Activated naive CD4-positive, alpha-beta T cell treated with anti-CD3 and anti-CD28 coated beads, Interleukin-2, amount 50 U/mL, for 24 hours (primary cell): ENCODE results near the gene U2SURP.
A peak's percentile ranks its signal among the peaks of the same experiment; 100 is the strongest.
"Not testable (repeated sequence)": the region's sequence is repeated elsewhere in the genome, so short reads cannot be mapped to it uniquely, and the experiment has no call there.

Source experiments
- H3K27ac Mint-ChIP-seq: one replicate; pipeline ENCODE4 v1.8.0; 2021; ENCODE audit warnings: mild to moderate bottlenecking, mixed read lengths
- H3K27me3 Mint-ChIP-seq: one replicate; pipeline ENCODE4 v1.8.0; 2021; ENCODE audit warnings: mixed read lengths
- H3K36me3 Mint-ChIP-seq: one replicate; pipeline ENCODE4 v1.8.0; 2021; ENCODE audit warnings: mixed read lengths
- H3K4me1 Mint-ChIP-seq: one replicate; pipeline ENCODE4 v1.8.0; 2021; ENCODE audit warnings: mixed read lengths
- H3K4me3 Mint-ChIP-seq: one replicate; pipeline ENCODE4 v1.8.0; 2021; ENCODE audit warnings: mild to moderate bottlenecking, mixed read lengths
- H3K9me3 Mint-ChIP-seq: one replicate; pipeline ENCODE4 v1.8.0; 2021; ENCODE audit warnings: mixed read lengths

Gene U2SURP

GRCh38 chr3:143068059-143068458 lies 66.7 kb downstream of the U2SURP start:
- Mint-ChIP-seq H3K9me3 (no peaks in the 10 kb centered on the region), H3K36me3 (no peaks in the 10 kb centered on the region), H3K27me3 (no peaks in the 10 kb centered on the region), H3K27ac (no peak overlapping the region), H3K4me3 (no peak overlapping the region), H3K4me1 (no peaks in the 10 kb centered on the region)

- Mint-ChIP-seq H3K36me3 (no peaks in the 10 kb centered on the region), H3K9me3 (no peaks in the 10 kb centered on the region)
Observed at GRCh38 chr3:143070977-143071551, 69.7 kb downstream of the U2SURP start.

GRCh38 chr3:143071776-143072175 lies 70.4 kb downstream of the U2SURP start:
- H3K27ac Mint-ChIP-seq, result no peak overlapping the region
- H3K4me1 Mint-ChIP-seq, result no peaks in the 10 kb centered on the region
- H3K9me3 Mint-ChIP-seq, result no peaks in the 10 kb centered on the region
- H3K4me3 Mint-ChIP-seq, result no peak overlapping the region
- no peaks in the 10 kb centered on the region for H3K27me3 Mint-ChIP-seq
- H3K36me3 Mint-ChIP-seq, result no peaks in the 10 kb centered on the region

More at GRCh38 chr3:143070977-143071551, 69.7 kb downstream of the U2SURP start:
- no peak overlapping the region for H3K27ac Mint-ChIP-seq
- no peaks in the 10 kb centered on the region for H3K4me1 Mint-ChIP-seq
- H3K4me3 Mint-ChIP-seq, result no peak overlapping the region
- H3K27me3 Mint-ChIP-seq, result no peaks in the 10 kb centered on the region

GRCh38 chr3:143072298-143073020 lies 71.1 kb downstream of the U2SURP start:
- not testable (repeated sequence) for H3K27ac Mint-ChIP-seq, H3K9me3 Mint-ChIP-seq, H3K4me1 Mint-ChIP-seq, H3K4me3 Mint-ChIP-seq, H3K27me3 Mint-ChIP-seq, H3K36me3 Mint-ChIP-seq

GRCh38 chr3:143073541-143073940 lies 72.2 kb downstream of the U2SURP start:
- not testable (repeated sequence) for H3K4me3 Mint-ChIP-seq, H3K9me3 Mint-ChIP-seq, H3K4me1 Mint-ChIP-seq, H3K36me3 Mint-ChIP-seq, H3K27me3 Mint-ChIP-seq, H3K27ac Mint-ChIP-seq

GRCh38 chr3:143073983-143074382 lies 72.6 kb downstream of the U2SURP start:
- not testable (repeated sequence) for H3K4me1 Mint-ChIP-seq, H3K27me3 Mint-ChIP-seq, H3K36me3 Mint-ChIP-seq, H3K27ac Mint-ChIP-seq, H3K4me3 Mint-ChIP-seq, H3K9me3 Mint-ChIP-seq

GRCh38 chr3:143078883-143079282 lies 77.5 kb downstream of the U2SURP start:
- no peaks in the 10 kb centered on the region for H3K36me3 Mint-ChIP-seq
- H3K9me3 Mint-ChIP-seq, result no peaks in the 10 kb centered on the region
- no peak overlapping the region for H3K27ac Mint-ChIP-seq
- peaks cover 4% of the 10 kb centered on the region for H3K4me1 Mint-ChIP-seq
- H3K4me3 Mint-ChIP-seq, result no peak overlapping the region
- H3K27me3 Mint-ChIP-seq, result no peaks in the 10 kb centered on the region

GRCh38 chr3:143080196-143080595 lies 78.8 kb downstream of the U2SURP start:
- peaks cover 4% of the 10 kb centered on the region for H3K4me1 Mint-ChIP-seq
- H3K36me3 Mint-ChIP-seq, result no peaks in the 10 kb centered on the region
- no peak overlapping the region for H3K4me3 Mint-ChIP-seq

GRCh38 chr3:143081365-143081764 lies 80.0 kb downstream of the U2SURP start:
- no peak overlapping the region for H3K27ac Mint-ChIP-seq
- H3K27me3 Mint-ChIP-seq, result no peaks in the 10 kb centered on the region
- no peaks in the 10 kb centered on the region for H3K36me3 Mint-ChIP-seq
- H3K9me3 Mint-ChIP-seq, result no peaks in the 10 kb centered on the region
- peaks cover 4% of the 10 kb centered on the region for H3K4me1 Mint-ChIP-seq
- H3K4me3 Mint-ChIP-seq, result no peak overlapping the region

More at GRCh38 chr3:143080196-143080595, 78.8 kb downstream of the U2SURP start:
- Mint-ChIP-seq H3K27ac (no peak overlapping the region), H3K27me3 (no peaks in the 10 kb centered on the region), H3K9me3 (no peaks in the 10 kb centered on the region)

- Mint-ChIP-seq H3K4me1 (peaks cover 4% of the 10 kb centered on the region), H3K9me3 (no peaks in the 10 kb centered on the region), H3K27ac (peak overlapping the region; percentile 56), H3K4me3 (no peak overlapping the region), H3K27me3 (no peaks in the 10 kb centered on the region), H3K36me3 (no peaks in the 10 kb centered on the region)
Observed at GRCh38 chr3:143081844-143082778, 80.7 kb downstream of the U2SURP start.

GRCh38 chr3:143083781-143084180 lies 82.4 kb downstream of the U2SURP start:
- Mint-ChIP-seq H3K9me3 (no peaks in the 10 kb centered on the region), H3K4me3 (no peak overlapping the region), H3K27me3 (no peaks in the 10 kb centered on the region), H3K27ac (no peak overlapping the region), H3K36me3 (no peaks in the 10 kb centered on the region), H3K4me1 (peaks cover 7% of the 10 kb centered on the region)

GRCh38 chr3:143084856-143085731 lies 83.7 kb downstream of the U2SURP start:
- Mint-ChIP-seq H3K27me3 (no peaks in the 10 kb centered on the region), H3K9me3 (no peaks in the 10 kb centered on the region), H3K4me3 (no peak overlapping the region), H3K4me1 (peaks cover 8% of the 10 kb centered on the region), H3K27ac (peak overlapping the region; percentile 23), H3K36me3 (no peaks in the 10 kb centered on the region)

- Mint-ChIP-seq H3K27ac (no peak overlapping the region), H3K4me3 (no peak overlapping the region)
Observed at GRCh38 chr3:143088835-143089234, 87.5 kb downstream of the U2SURP start.

GRCh38 chr3:143089965-143090364 lies 88.6 kb downstream of the U2SURP start:
- Mint-ChIP-seq H3K27ac (no peak overlapping the region), H3K4me1 (peaks cover 4% of the 10 kb centered on the region), H3K9me3 (no peaks in the 10 kb centered on the region), H3K36me3 (no peaks in the 10 kb centered on the region), H3K27me3 (no peaks in the 10 kb centered on the region), H3K4me3 (no peak overlapping the region)

More at GRCh38 chr3:143088835-143089234, 87.5 kb downstream of the U2SURP start:
- Mint-ChIP-seq H3K36me3 (no peaks in the 10 kb centered on the region), H3K9me3 (no peaks in the 10 kb centered on the region), H3K4me1 (peaks cover 4% of the 10 kb centered on the region), H3K27me3 (no peaks in the 10 kb centered on the region)

GRCh38 chr3:143090486-143090885 lies 89.1 kb downstream of the U2SURP start:
- Mint-ChIP-seq H3K27ac (no peak overlapping the region), H3K4me1 (peaks cover 4% of the 10 kb centered on the region), H3K9me3 (no peaks in the 10 kb centered on the region), H3K27me3 (no peaks in the 10 kb centered on the region), H3K36me3 (no peaks in the 10 kb centered on the region), H3K4me3 (no peak overlapping the region)
